ENCODE results near the gene ASPA.
"Not testable (repeated sequence)": the region's sequence is repeated elsewhere in the genome, so short reads cannot be mapped to it uniquely, and the experiment has no call there.

ASPA gene

GRCh38 chr17:3519472-3519871 is 43.7 kb downstream of the ASPA start:
- H3K9ac ChIP-seq (ENCODE audit: low read depth in 1 of 2, low read length in 2 of 2); H3K4me3 ChIP-seq (ENCODE audit: low read depth in 1 of 2, low read length in 2 of 2); H3K36me3 ChIP-seq (ENCODE audit: control insufficient read depth in 1 of 2, insufficient read depth in 2 of 2, low read length in 2 of 2); H3K27me3 ChIP-seq (ENCODE audit: control insufficient read depth in 1 of 2, insufficient read depth in 2 of 2, low read length in 2 of 2); H3K4me1 ChIP-seq (ENCODE audit: control insufficient read depth in 1 of 2, insufficient read depth in 2 of 2, low read length in 2 of 2); H3K27ac ChIP-seq (ENCODE audit: low read depth, low read length); H3K9me3 ChIP-seq (ENCODE audit: control insufficient read depth in 1 of 2, low read length in 2 of 2): not testable (repeated sequence)

GRCh38 chr17:3524024-3524423 is 48.2 kb downstream of the ASPA start:
- no peak overlapping the region for H3K9ac ChIP-seq (ENCODE audit: low read depth in 1 of 2, low read length in 2 of 2)
- H3K4me3 ChIP-seq (ENCODE audit: low read depth in 1 of 2, low read length in 2 of 2), result no peak overlapping the region
- H3K27ac ChIP-seq (ENCODE audit: low read depth, low read length), result no peak overlapping the region
- H3K4me1 ChIP-seq (ENCODE audit: control insufficient read depth in 1 of 2, insufficient read depth in 2 of 2, low read length in 2 of 2), result no peaks in the 10 kb centered on the region
- no peaks in the 10 kb centered on the region for H3K9me3 ChIP-seq (ENCODE audit: control insufficient read depth in 1 of 2, low read length in 2 of 2)
- H3K36me3 ChIP-seq (ENCODE audit: control insufficient read depth in 1 of 2, insufficient read depth in 2 of 2, low read length in 2 of 2), result peaks cover 0 to 3% of the 10 kb centered on the region in 2 donors
- no peaks in the 10 kb centered on the region for H3K27me3 ChIP-seq (ENCODE audit: control insufficient read depth in 1 of 2, insufficient read depth in 2 of 2, low read length in 2 of 2)

- no peaks in the 10 kb centered on the region for H3K27me3 ChIP-seq (ENCODE audit: control insufficient read depth in 1 of 2, insufficient read depth in 2 of 2, low read length in 2 of 2)
- no peak overlapping the region for H3K27ac ChIP-seq (ENCODE audit: low read depth, low read length)
- H3K4me3 ChIP-seq (ENCODE audit: low read depth in 1 of 2, low read length in 2 of 2), result no peak overlapping the region
- H3K4me1 ChIP-seq (ENCODE audit: control insufficient read depth in 1 of 2, insufficient read depth in 2 of 2, low read length in 2 of 2), result peaks cover 5 to 15% of the 10 kb centered on the region in 2 donors
- H3K9me3 ChIP-seq (ENCODE audit: control insufficient read depth in 1 of 2, low read length in 2 of 2), result no peaks in the 10 kb centered on the region
- no peak overlapping the region for H3K9ac ChIP-seq (ENCODE audit: low read depth in 1 of 2, low read length in 2 of 2)
- no peaks in the 10 kb centered on the region for H3K36me3 ChIP-seq (ENCODE audit: control insufficient read depth in 1 of 2, insufficient read depth in 2 of 2, low read length in 2 of 2)
Observed at GRCh38 chr17:3526491-3526890, 50.7 kb downstream of the ASPA start.

GRCh38 chr17:3526971-3527370 is 51.2 kb downstream of the ASPA start:
- H3K36me3 ChIP-seq (ENCODE audit: control insufficient read depth in 1 of 2, insufficient read depth in 2 of 2, low read length in 2 of 2), result no peaks in the 10 kb centered on the region
- no peaks in the 10 kb centered on the region for H3K27me3 ChIP-seq (ENCODE audit: control insufficient read depth in 1 of 2, insufficient read depth in 2 of 2, low read length in 2 of 2)
- H3K9ac ChIP-seq (ENCODE audit: low read depth in 1 of 2, low read length in 2 of 2), result no peak overlapping the region
- no peak overlapping the region for H3K4me3 ChIP-seq (ENCODE audit: low read depth in 1 of 2, low read length in 2 of 2)
- no peak overlapping the region for H3K27ac ChIP-seq (ENCODE audit: low read depth, low read length)
- H3K4me1 ChIP-seq (ENCODE audit: control insufficient read depth in 1 of 2, insufficient read depth in 2 of 2, low read length in 2 of 2), result peaks cover 5 to 15% of the 10 kb centered on the region in 2 donors
- H3K9me3 ChIP-seq (ENCODE audit: control insufficient read depth in 1 of 2, low read length in 2 of 2), result no peaks in the 10 kb centered on the region

GRCh38 chr17:3527468-3527867 is 51.7 kb downstream of the ASPA start:
- H3K27me3 ChIP-seq (ENCODE audit: control insufficient read depth in 1 of 2, insufficient read depth in 2 of 2, low read length in 2 of 2), result no peaks in the 10 kb centered on the region

GRCh38 chr17:3527896-3528295 is 52.1 kb downstream of the ASPA start:
- Histone ChIP-seq H3K9ac (ENCODE audit: low read depth in 1 of 2, low read length in 2 of 2) (no peak overlapping the region), H3K9me3 (ENCODE audit: control insufficient read depth in 1 of 2, low read length in 2 of 2) (no peaks in the 10 kb centered on the region), H3K4me1 (ENCODE audit: control insufficient read depth in 1 of 2, insufficient read depth in 2 of 2, low read length in 2 of 2) (peaks cover 5 to 15% of the 10 kb centered on the region in 2 donors), H3K4me3 (ENCODE audit: low read depth in 1 of 2, low read length in 2 of 2) (no peak overlapping the region), H3K27ac (ENCODE audit: low read depth, low read length) (no peak overlapping the region), H3K36me3 (ENCODE audit: control insufficient read depth in 1 of 2, insufficient read depth in 2 of 2, low read length in 2 of 2) (no peaks in the 10 kb centered on the region), H3K27me3 (ENCODE audit: control insufficient read depth in 1 of 2, insufficient read depth in 2 of 2, low read length in 2 of 2) (no peaks in the 10 kb centered on the region)

More at GRCh38 chr17:3527468-3527867, 51.7 kb downstream of the ASPA start:
- Histone ChIP-seq H3K36me3 (ENCODE audit: control insufficient read depth in 1 of 2, insufficient read depth in 2 of 2, low read length in 2 of 2) (no peaks in the 10 kb centered on the region), H3K4me1 (ENCODE audit: control insufficient read depth in 1 of 2, insufficient read depth in 2 of 2, low read length in 2 of 2) (peaks cover 5 to 15% of the 10 kb centered on the region in 2 donors), H3K9me3 (ENCODE audit: control insufficient read depth in 1 of 2, low read length in 2 of 2) (no peaks in the 10 kb centered on the region), H3K4me3 (ENCODE audit: low read depth in 1 of 2, low read length in 2 of 2) (no peak overlapping the region), H3K9ac (ENCODE audit: low read depth in 1 of 2, low read length in 2 of 2) (no peak overlapping the region), H3K27ac (ENCODE audit: low read depth, low read length) (no peak overlapping the region)

GRCh38 chr17:3528403-3528851 is 52.6 kb downstream of the ASPA start:
- no peak overlapping the region for H3K9ac ChIP-seq (ENCODE audit: low read depth in 1 of 2, low read length in 2 of 2)
- no peaks in the 10 kb centered on the region for H3K9me3 ChIP-seq (ENCODE audit: control insufficient read depth in 1 of 2, low read length in 2 of 2)
- no peaks in the 10 kb centered on the region for H3K27me3 ChIP-seq (ENCODE audit: control insufficient read depth in 1 of 2, insufficient read depth in 2 of 2, low read length in 2 of 2)
- H3K4me1 ChIP-seq (ENCODE audit: control insufficient read depth in 1 of 2, insufficient read depth in 2 of 2, low read length in 2 of 2), result peaks cover 5 to 15% of the 10 kb centered on the region in 2 donors
- H3K4me3 ChIP-seq (ENCODE audit: low read depth in 1 of 2, low read length in 2 of 2), result no peak overlapping the region
- H3K27ac ChIP-seq (ENCODE audit: low read depth, low read length), result no peak overlapping the region
- H3K36me3 ChIP-seq (ENCODE audit: control insufficient read depth in 1 of 2, insufficient read depth in 2 of 2, low read length in 2 of 2), result no peaks in the 10 kb centered on the region

GRCh38 chr17:3528880-3529511 is 53.2 kb downstream of the ASPA start:
- H3K9me3 ChIP-seq (ENCODE audit: control insufficient read depth in 1 of 2, low read length in 2 of 2), result no peaks in the 10 kb centered on the region
- H3K4me3 ChIP-seq (ENCODE audit: low read depth in 1 of 2, low read length in 2 of 2), result no peak overlapping the region
- no peak overlapping the region for H3K9ac ChIP-seq (ENCODE audit: low read depth in 1 of 2, low read length in 2 of 2)
- peaks cover 5 to 15% of the 10 kb centered on the region in 2 donors for H3K4me1 ChIP-seq (ENCODE audit: control insufficient read depth in 1 of 2, insufficient read depth in 2 of 2, low read length in 2 of 2)
- no peaks in the 10 kb centered on the region for H3K36me3 ChIP-seq (ENCODE audit: control insufficient read depth in 1 of 2, insufficient read depth in 2 of 2, low read length in 2 of 2)
- no peak overlapping the region for H3K27ac ChIP-seq (ENCODE audit: low read depth, low read length)
- no peaks in the 10 kb centered on the region for H3K27me3 ChIP-seq (ENCODE audit: control insufficient read depth in 1 of 2, insufficient read depth in 2 of 2, low read length in 2 of 2)

- Histone ChIP-seq H3K9ac (ENCODE audit: low read depth in 1 of 2, low read length in 2 of 2) (no peak overlapping the region), H3K36me3 (ENCODE audit: control insufficient read depth in 1 of 2, insufficient read depth in 2 of 2, low read length in 2 of 2) (no peaks in the 10 kb centered on the region), H3K4me1 (ENCODE audit: control insufficient read depth in 1 of 2, insufficient read depth in 2 of 2, low read length in 2 of 2) (peaks cover 5 to 20% of the 10 kb centered on the region in 2 donors), H3K27ac (ENCODE audit: low read depth, low read length) (no peak overlapping the region), H3K4me3 (ENCODE audit: low read depth in 1 of 2, low read length in 2 of 2) (no peak overlapping the region), H3K9me3 (ENCODE audit: control insufficient read depth in 1 of 2, low read length in 2 of 2) (no peaks in the 10 kb centered on the region), H3K27me3 (ENCODE audit: control insufficient read depth in 1 of 2, insufficient read depth in 2 of 2, low read length in 2 of 2) (no peaks in the 10 kb centered on the region)
Observed at GRCh38 chr17:3529817-3530741, 54.3 kb downstream of the ASPA start.

Measured in duodenal mucosa (tissue), 2 donors.